ENCODE results near the gene XKRX. TPM values are rescaled to one million over a fixed set of nuclear protein-coding genes. Genes with fewer than 3 reads are reported as not detected.
A peak's percentile ranks its signal among the peaks of the same experiment; 100 is the strongest.

Gene XKRX
- total RNA-seq, 1 donor from 2014 or later: not detected

GRCh38 chrX:100931218-100931924, 2.7 kb upstream of the XKRX start:
- Mint-ChIP-seq H3K4me1 (ENCODE audit: low read depth, unreplicated experiment) (no peaks in the 10 kb centered on the region), H3K27ac (ENCODE audit: unreplicated experiment) (peak overlapping the region; percentile 66), H3K36me3 (ENCODE audit: low read depth, unreplicated experiment) (peaks cover 4% of the 10 kb centered on the region), H3K9me3 (ENCODE audit: unreplicated experiment) (peaks cover 10% of the 10 kb centered on the region), H3K27me3 (ENCODE audit: low read depth, unreplicated experiment) (peaks cover 30% of the 10 kb centered on the region), H3K4me3 (ENCODE audit: unreplicated experiment) (no peak overlapping the region)
- Histone ChIP-seq H4K20me1 (ENCODE audit: insufficient read depth, low read length) (no peaks in the 10 kb centered on the region), H3K36me3 (ENCODE audit: insufficient read depth, low read length) (no peaks in the 10 kb centered on the region), H3K4me2 (ENCODE audit: low read length) (no peak overlapping the region), H3K9me3 (ENCODE audit: insufficient read depth, low read depth, low read length) (no peaks in the 10 kb centered on the region), H3K79me2 (ENCODE audit: insufficient read depth, low read length) (no peaks in the 10 kb centered on the region), H3K27ac (ENCODE audit: low read depth, low read length) (no peak overlapping the region), H2AFZ (ENCODE audit: low read depth, low read length) (no peak overlapping the region), H3K27me3 (ENCODE audit: insufficient read depth, low read length) (no peaks in the 10 kb centered on the region), H3K9ac (ENCODE audit: low read length) (no peak overlapping the region), H3K4me3 (ENCODE audit: insufficient read depth, low read depth, low read length) (no peak overlapping the region), H3K4me1 (ENCODE audit: insufficient read depth, low read length) (no peaks in the 10 kb centered on the region)
- TF ChIP-seq, protein P1, sequence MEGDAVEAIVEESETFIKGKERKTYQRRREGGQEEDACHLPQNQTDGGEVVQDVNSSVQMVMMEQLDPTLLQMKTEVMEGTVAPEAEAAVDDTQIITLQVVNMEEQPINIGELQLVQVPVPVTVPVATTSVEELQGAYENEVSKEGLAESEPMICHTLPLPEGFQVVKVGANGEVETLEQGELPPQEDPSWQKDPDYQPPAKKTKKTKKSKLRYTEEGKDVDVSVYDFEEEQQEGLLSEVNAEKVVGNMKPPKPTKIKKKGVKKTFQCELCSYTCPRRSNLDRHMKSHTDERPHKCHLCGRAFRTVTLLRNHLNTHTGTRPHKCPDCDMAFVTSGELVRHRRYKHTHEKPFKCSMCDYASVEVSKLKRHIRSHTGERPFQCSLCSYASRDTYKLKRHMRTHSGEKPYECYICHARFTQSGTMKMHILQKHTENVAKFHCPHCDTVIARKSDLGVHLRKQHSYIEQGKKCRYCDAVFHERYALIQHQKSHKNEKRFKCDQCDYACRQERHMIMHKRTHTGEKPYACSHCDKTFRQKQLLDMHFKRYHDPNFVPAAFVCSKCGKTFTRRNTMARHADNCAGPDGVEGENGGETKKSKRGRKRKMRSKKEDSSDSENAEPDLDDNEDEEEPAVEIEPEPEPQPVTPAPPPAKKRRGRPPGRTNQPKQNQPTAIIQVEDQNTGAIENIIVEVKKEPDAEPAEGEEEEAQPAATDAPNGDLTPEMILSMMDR (IDR thresholded peaks at IDR 0.05; ENCODE audit: insufficient read depth, low read depth, low read length): no peak
- no peak for DNase-seq (ENCODE audit: low read depth)
- peak; percentile 37 for FAIRE-seq

GRCh38 chrX:100926453-100926852, 2.3 kb downstream of the XKRX start:
- H3K27ac ChIP-seq (ENCODE audit: low read depth, low read length): no peak overlapping the region
- H3K36me3 Mint-ChIP-seq (ENCODE audit: low read depth, unreplicated experiment): peaks cover 3% of the 10 kb centered on the region
- no peaks in the 10 kb centered on the region for H3K4me1 Mint-ChIP-seq (ENCODE audit: low read depth, unreplicated experiment)
- no peaks in the 10 kb centered on the region for H4K20me1 ChIP-seq (ENCODE audit: insufficient read depth, low read length)
- H3K27ac Mint-ChIP-seq (ENCODE audit: unreplicated experiment): no peak overlapping the region
- no peaks in the 10 kb centered on the region for H3K4me1 ChIP-seq (ENCODE audit: insufficient read depth, low read length)
- H3K4me3 Mint-ChIP-seq (ENCODE audit: unreplicated experiment): no peak overlapping the region
- TF ChIP-seq EZH2 (IDR thresholded peaks at IDR 0.05; ENCODE audit: insufficient read depth, low read length): no peak
- TF ChIP-seq, protein P1 (IDR thresholded peaks at IDR 0.05; ENCODE audit: insufficient read depth, low read depth, low read length): no peak
- DNase-seq (ENCODE audit: low read depth) (no peak), FAIRE-seq (peak; percentile 78)
- H2AFZ ChIP-seq (ENCODE audit: low read depth, low read length): no peak overlapping the region
- H3K9me3 Mint-ChIP-seq (ENCODE audit: unreplicated experiment): peaks cover 7% of the 10 kb centered on the region
- H3K79me2 ChIP-seq (ENCODE audit: insufficient read depth, low read length): no peaks in the 10 kb centered on the region
- H3K27me3 Mint-ChIP-seq (ENCODE audit: low read depth, unreplicated experiment): peaks cover 27% of the 10 kb centered on the region
- H3K4me3 ChIP-seq (ENCODE audit: insufficient read depth, low read depth, low read length): no peak overlapping the region
- H3K9me3 ChIP-seq (ENCODE audit: insufficient read depth, low read depth, low read length): no peaks in the 10 kb centered on the region
- no peaks in the 10 kb centered on the region for H3K27me3 ChIP-seq (ENCODE audit: insufficient read depth, low read length)
- H3K9ac ChIP-seq (ENCODE audit: low read length): no peak overlapping the region
- no peaks in the 10 kb centered on the region for H3K36me3 ChIP-seq (ENCODE audit: insufficient read depth, low read length)
- H3K4me2 ChIP-seq (ENCODE audit: low read length): no peak overlapping the region

DNA sequence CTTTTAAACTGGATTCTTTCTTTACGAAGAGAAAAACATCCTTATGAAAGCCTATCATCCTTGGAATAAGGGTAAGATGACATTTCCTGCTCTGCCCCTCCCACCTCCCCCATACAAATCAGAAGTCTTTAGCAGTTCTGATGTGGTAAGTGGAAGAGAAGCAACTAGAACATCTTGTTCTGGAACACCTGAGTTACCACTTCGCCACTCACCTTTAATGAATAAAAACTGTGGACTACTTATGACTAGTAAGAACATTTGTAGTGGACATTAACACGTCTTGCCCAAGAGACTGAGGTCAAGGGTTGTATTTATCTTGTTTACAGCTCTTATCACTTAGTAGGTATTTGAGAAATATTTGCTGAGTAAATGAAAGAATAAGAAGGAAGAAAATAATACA, 4.3 kb downstream of the XKRX start:
- Histone ChIP-seq H3K4me1 (ENCODE audit: insufficient read depth, low read length) (no peaks in the 10 kb centered on the region), H3K79me2 (ENCODE audit: insufficient read depth, low read length) (no peaks in the 10 kb centered on the region), H3K36me3 (ENCODE audit: insufficient read depth, low read length) (no peaks in the 10 kb centered on the region), H3K9ac (ENCODE audit: low read length) (no peak overlapping the region), H3K4me3 (ENCODE audit: insufficient read depth, low read depth, low read length) (no peak overlapping the region), H3K4me2 (ENCODE audit: low read length) (no peak overlapping the region), H3K27me3 (ENCODE audit: insufficient read depth, low read length) (no peaks in the 10 kb centered on the region), H4K20me1 (ENCODE audit: insufficient read depth, low read length) (no peaks in the 10 kb centered on the region), H3K9me3 (ENCODE audit: insufficient read depth, low read depth, low read length) (no peaks in the 10 kb centered on the region), H3K27ac (ENCODE audit: low read depth, low read length) (no peak overlapping the region), H2AFZ (ENCODE audit: low read depth, low read length) (no peak overlapping the region)
- TF ChIP-seq EZH2 (IDR thresholded peaks at IDR 0.05; ENCODE audit: insufficient read depth, low read length): no peak
- TF ChIP-seq, protein P1 (IDR thresholded peaks at IDR 0.05; ENCODE audit: insufficient read depth, low read depth, low read length): no peak
- no peak for DNase-seq (ENCODE audit: low read depth)
- no peaks in the 10 kb centered on the region for H3K9me3 Mint-ChIP-seq (ENCODE audit: unreplicated experiment)
- H3K36me3 Mint-ChIP-seq (ENCODE audit: low read depth, unreplicated experiment): no peaks in the 10 kb centered on the region
- H3K27ac Mint-ChIP-seq (ENCODE audit: unreplicated experiment): no peak overlapping the region
- no peaks in the 10 kb centered on the region for H3K4me1 Mint-ChIP-seq (ENCODE audit: low read depth, unreplicated experiment)
- H3K27me3 Mint-ChIP-seq (ENCODE audit: low read depth, unreplicated experiment): peaks cover 20% of the 10 kb centered on the region
- H3K4me3 Mint-ChIP-seq (ENCODE audit: unreplicated experiment): no peak overlapping the region
- peak; percentile 34 for FAIRE-seq

Data from astrocyte (in vitro differentiated cells and primary cell).